ENCODE results near the gene FZD1. TPM values are rescaled to one million over a fixed set of nuclear protein-coding genes. Genes with fewer than 3 reads are reported as not detected.

Gene FZD1
- total and polyA plus RNA-seq, 2 of the 4 experiments (the other 2 are of a cell fraction): 3.6 to 6.8 TPM

DNA sequence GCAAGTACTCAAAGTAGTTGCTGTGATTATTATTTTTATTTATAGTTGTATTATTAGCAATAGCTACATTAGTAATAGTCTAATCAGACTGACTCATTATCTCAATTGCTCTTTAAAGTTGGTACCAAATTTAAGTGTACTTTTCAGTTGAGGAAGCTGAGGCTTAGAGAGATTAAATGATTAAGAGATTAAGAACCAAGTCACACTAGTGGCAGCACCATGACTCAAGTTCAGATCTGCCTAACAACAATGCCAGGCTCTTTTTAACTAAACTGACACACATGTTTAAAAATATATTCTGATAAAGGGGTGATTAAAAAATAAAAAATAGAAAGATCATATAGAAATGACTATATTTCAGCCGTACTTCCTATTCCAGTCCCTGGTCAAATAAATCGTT lies 42.0 kb downstream of the FZD1 start:
- Histone ChIP-seq H3K56ac (ENCODE audit: extremely low read depth, insufficient read depth, low read length) (no peak overlapping the region), H2BK5ac (ENCODE audit: low read depth, low read length, poor library complexity, severe bottlenecking) (no peak overlapping the region), H2BK120ac (ENCODE audit: low read depth, low read length) (no peak overlapping the region), H3K9ac (ENCODE audit: low read depth, low read length) (no peak overlapping the region), H3K9me1 (ENCODE audit: insufficient read depth, low read length) (no peaks in the 10 kb centered on the region), H3K79me1 (ENCODE audit: low read depth in 1 of 2, low read length in 2 of 2) (no peaks in the 10 kb centered on the region), H3K27me3 (ENCODE audit: control insufficient read depth, insufficient read depth, low read length) (peaks cover 5% of the 10 kb centered on the region; the same call in 1 of the 2 replicates), H3K4ac (ENCODE audit: low read depth, low read length) (no peak overlapping the region), H3K14ac (replicated peaks; ENCODE audit: low read depth, low read length) (no peak overlapping the region), H2AFZ (replicated peaks; ENCODE audit: low read length, poor library complexity) (no peak overlapping the region), H4K91ac (ENCODE audit: insufficient read depth, low read depth, low read length) (no peak overlapping the region), H3K18ac (ENCODE audit: low read depth, low read length) (no peak overlapping the region), H3K23ac (ENCODE audit: low read depth, low read length) (no peak overlapping the region), H3K4me1 (ENCODE audit: control insufficient read depth, insufficient read depth, low read length) (no peaks in the 10 kb centered on the region), H3K4me3 (ENCODE audit: insufficient read depth, low read depth, low read length) (no peak overlapping the region), H2BK15ac (ENCODE audit: low read depth, low read length) (no peak overlapping the region), H2BK20ac (ENCODE audit: low read depth, low read length) (no peak overlapping the region), H3K27ac (ENCODE audit: insufficient read depth, low read length) (no peak overlapping the region), H2AK5ac (ENCODE audit: low read depth, low read length) (no peak overlapping the region), H4K20me1 (ENCODE audit: insufficient read depth, low read length) (no peaks in the 10 kb centered on the region), H4K5ac (ENCODE audit: low read depth, low read length) (no peak overlapping the region), H3K36me3 (ENCODE audit: control insufficient read depth, insufficient read depth, low read length) (no peaks in the 10 kb centered on the region), H2AK9ac (replicated peaks; ENCODE audit: low read depth, low read length, poor library complexity) (no peak overlapping the region), H3K9me3 (ENCODE audit: control insufficient read depth, insufficient read depth, low read length) (no peaks in the 10 kb centered on the region), H3K4me2 (ENCODE audit: low read depth, low read length) (no peak overlapping the region), H4K8ac (ENCODE audit: low read depth in 2 of 2, low read length in 2 of 2) (no peak overlapping the region)
- POLR2A ChIA-PET (ENCODE audit: unreplicated experiment): no interaction called here
- WGBS, 2 experiments (ENCODE audit: extremely low coverage in 2 of 2, insufficient read length in 1 of 2): no CpG with 5 or more reads among the region's 2 CpGs
- intact Hi-C loops (cut with micrococcal nuclease) (loop anchor here (10.0 kb wide), 1 partner anchor 259 kb away; no protein-coding TSS in a partner anchor), in situ Hi-C loops (cut with MboI; ENCODE audit: low sequenced_read_pairs) (no loop called here), dilution Hi-C loops (cut with HindIII; ENCODE audit: low sequenced_read_pairs, unreplicated experiment) (no loop called here)
- TF ChIP-seq FOS (IDR thresholded peaks at IDR 0.05; ENCODE audit: low read depth, low read length) (no peak), BHLHE40 (IDR thresholded peaks at IDR 0.05; ENCODE audit: low read depth, low read length) (no peak), MXI1 (IDR thresholded peaks at IDR 0.05; ENCODE audit: borderline replicate concordance, low read depth, low read length) (no peak), RCOR1 (IDR thresholded peaks at IDR 0.05; ENCODE audit: insufficient replicate concordance, low read length) (no peak), RAD21 (IDR thresholded peaks at IDR 0.05; ENCODE audit: low read length) (no peak), CEBPB (IDR thresholded peaks at IDR 0.05; ENCODE audit: low read depth, low read length) (no peak), NFE2L2 (IDR thresholded peaks at IDR 0.05; ENCODE audit: low read depth, low read length) (no peak), RFX5 (IDR thresholded peaks at IDR 0.05; ENCODE audit: low read depth, low read length) (no peak), SMC3 (IDR thresholded peaks at IDR 0.05; ENCODE audit: low read depth, low read length) (no peak), MAZ (IDR thresholded peaks at IDR 0.05; ENCODE audit: borderline replicate concordance, low read depth, low read length) (no peak), CHD1 (IDR thresholded peaks at IDR 0.05; ENCODE audit: low read depth, low read length) (no peak), MAFK (IDR thresholded peaks at IDR 0.05; ENCODE audit: low read depth, low read length) (no peak), POLR2A (IDR thresholded peaks at IDR 0.05; ENCODE audit: low read depth, low read length) (no peak)
- TF ChIP-seq, protein P1, sequence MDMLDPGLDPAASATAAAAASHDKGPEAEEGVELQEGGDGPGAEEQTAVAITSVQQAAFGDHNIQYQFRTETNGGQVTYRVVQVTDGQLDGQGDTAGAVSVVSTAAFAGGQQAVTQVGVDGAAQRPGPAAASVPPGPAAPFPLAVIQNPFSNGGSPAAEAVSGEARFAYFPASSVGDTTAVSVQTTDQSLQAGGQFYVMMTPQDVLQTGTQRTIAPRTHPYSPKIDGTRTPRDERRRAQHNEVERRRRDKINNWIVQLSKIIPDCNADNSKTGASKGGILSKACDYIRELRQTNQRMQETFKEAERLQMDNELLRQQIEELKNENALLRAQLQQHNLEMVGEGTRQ (IDR thresholded peaks at IDR 0.05; ENCODE audit: low read depth, low read length): no peak
- TF ChIP-seq, protein P2, sequence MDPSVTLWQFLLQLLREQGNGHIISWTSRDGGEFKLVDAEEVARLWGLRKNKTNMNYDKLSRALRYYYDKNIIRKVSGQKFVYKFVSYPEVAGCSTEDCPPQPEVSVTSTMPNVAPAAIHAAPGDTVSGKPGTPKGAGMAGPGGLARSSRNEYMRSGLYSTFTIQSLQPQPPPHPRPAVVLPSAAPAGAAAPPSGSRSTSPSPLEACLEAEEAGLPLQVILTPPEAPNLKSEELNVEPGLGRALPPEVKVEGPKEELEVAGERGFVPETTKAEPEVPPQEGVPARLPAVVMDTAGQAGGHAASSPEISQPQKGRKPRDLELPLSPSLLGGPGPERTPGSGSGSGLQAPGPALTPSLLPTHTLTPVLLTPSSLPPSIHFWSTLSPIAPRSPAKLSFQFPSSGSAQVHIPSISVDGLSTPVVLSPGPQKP (IDR thresholded peaks at IDR 0.05; ENCODE audit: borderline replicate concordance, low read depth, low read length): no peak
- TF ChIP-seq, protein P3, sequence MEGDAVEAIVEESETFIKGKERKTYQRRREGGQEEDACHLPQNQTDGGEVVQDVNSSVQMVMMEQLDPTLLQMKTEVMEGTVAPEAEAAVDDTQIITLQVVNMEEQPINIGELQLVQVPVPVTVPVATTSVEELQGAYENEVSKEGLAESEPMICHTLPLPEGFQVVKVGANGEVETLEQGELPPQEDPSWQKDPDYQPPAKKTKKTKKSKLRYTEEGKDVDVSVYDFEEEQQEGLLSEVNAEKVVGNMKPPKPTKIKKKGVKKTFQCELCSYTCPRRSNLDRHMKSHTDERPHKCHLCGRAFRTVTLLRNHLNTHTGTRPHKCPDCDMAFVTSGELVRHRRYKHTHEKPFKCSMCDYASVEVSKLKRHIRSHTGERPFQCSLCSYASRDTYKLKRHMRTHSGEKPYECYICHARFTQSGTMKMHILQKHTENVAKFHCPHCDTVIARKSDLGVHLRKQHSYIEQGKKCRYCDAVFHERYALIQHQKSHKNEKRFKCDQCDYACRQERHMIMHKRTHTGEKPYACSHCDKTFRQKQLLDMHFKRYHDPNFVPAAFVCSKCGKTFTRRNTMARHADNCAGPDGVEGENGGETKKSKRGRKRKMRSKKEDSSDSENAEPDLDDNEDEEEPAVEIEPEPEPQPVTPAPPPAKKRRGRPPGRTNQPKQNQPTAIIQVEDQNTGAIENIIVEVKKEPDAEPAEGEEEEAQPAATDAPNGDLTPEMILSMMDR (conservative IDR thresholded peaks at IDR 0.05; ENCODE audit: low read depth, low read length): no peak
- CTCF ChIA-PET: interaction anchor here (0.6 kb wide), 1 partner anchor 159 kb away, joined by 4 read pairs; no protein-coding TSS in a partner anchor
- DNase-seq (no peak), ATAC-seq (ENCODE audit: low read depth) (no peak)
- no TSS peak for BruUV-seq (replicated peaks)
